GM12878 (cell line): ENCODE data around the gene TP63. TPM values are rescaled to one million over a fixed set of nuclear protein-coding genes. Genes with fewer than 3 reads are reported as not detected.

Source experiments
- ATAC-seq: fragments of 200-7000 bp; cut with Tn5 transposase; 3 replicates; pipeline ENCODE4 v1.9.1; 2020; ENCODE audit warnings: mild to moderate bottlenecking, moderate library complexity
- BruUV-seq: library from RNA; stranded (reverse); fragments of 400-500 nt; replicated peaks from 2 replicates; lab custom pipeline; 2021; lab: Mats Ljungman, UMichigan
- CTCF ChIA-PET: fragments of 300-600 bp; sonication (Branson Sonifier 250); formaldehyde crosslinking; extraction: SDS; loops from one replicate; lab custom pipeline; 2021; ENCODE audit warnings: inconsistent platforms; lab: Yijun Ruan, JAX
- POLR2A ChIA-PET: fragments of 350-600 bp; formaldehyde crosslinking; extraction: SDS; loops from one replicate; lab custom pipeline; 2021; ENCODE audit warnings: inconsistent platforms; lab: Charles Lee
- RAD21 ChIA-PET: fragments of 300-600 bp; sonication (Branson Sonifier 250); formaldehyde crosslinking; loops from one replicate; lab custom pipeline; 2023; ENCODE audit warnings: antibody characterized with exemption; ENCODE audit not compliant: unreplicated experiment; lab: Charles Lee
- SMC1A ChIA-PET: fragments of 300-600 bp; sonication (Branson Sonifier 250); formaldehyde crosslinking; loops from one replicate; lab custom pipeline; 2023; ENCODE audit not compliant: unreplicated experiment, uncharacterized antibody; lab: Charles Lee
- DNase-seq: peaks from one replicate; pipeline ENCODE4 v3.0.0-alpha.2; 2011; ENCODE audit warnings: low read depth, low spot score
- FAIRE-seq: peaks from 3 replicates; lab custom pipeline; 2011; peaks lifted over from hg19 to GRCh38; lab: Jason Lieb, UNC
- H2AFZ ChIP-seq: 2 replicates; pipeline ENCODE4 v1.6.0; 2011; ENCODE audit warnings: low read depth, low read length, control low read depth; ENCODE audit not compliant: control insufficient read depth
- H3K27ac ChIP-seq: 2 replicates; pipeline ENCODE4 v1.5.1; 2011; ENCODE audit warnings: control low read depth; ENCODE audit not compliant: control insufficient read depth, insufficient read depth
- H3K27me3 ChIP-seq, 2 experiments: replicated peaks in 1 of 2; 2 replicates each; pipeline versions ENCODE4 v1.6.0 to v1.6.1; 2011; ENCODE audit warnings: low read length in 1 of 2; ENCODE audit not compliant: control insufficient read depth in 2 of 2, insufficient read depth in 2 of 2
- H3K36me3 ChIP-seq, 2 experiments: 2 replicates each; pipeline ENCODE4 v1.5.1; 2011; ENCODE audit warnings: low read length in 1 of 2; ENCODE audit not compliant: control insufficient read depth in 2 of 2, insufficient read depth in 2 of 2
- H3K4me1 ChIP-seq: 2 replicates; pipeline ENCODE4 v1.6.1; 2011; ENCODE audit warnings: mild to moderate bottlenecking, low read length, moderate library complexity, mixed read lengths; ENCODE audit not compliant: control insufficient read depth, insufficient read depth
- H3K4me2 ChIP-seq: 2 replicates; pipeline ENCODE4 v1.6.0; 2011; ENCODE audit warnings: control low read depth; ENCODE audit not compliant: control insufficient read depth, insufficient read depth
- H3K4me3 ChIP-seq: fragments of 200-600 bp; sonication (generic); 2 replicates; pipeline ENCODE4 v1.5.1; 2016
- H3K79me2 ChIP-seq: 2 replicates; pipeline ENCODE4 v1.6.0; 2011; ENCODE audit warnings: low read length; ENCODE audit not compliant: control insufficient read depth, insufficient read depth
- H3K9ac ChIP-seq: 2 replicates; pipeline ENCODE4 v1.8.0; 2011; ENCODE audit warnings: low read length, control low read depth, mixed read lengths; ENCODE audit not compliant: control insufficient read depth, insufficient read depth
- H3K9me3 ChIP-seq: replicated peaks from 3 replicates; pipeline ENCODE4 v1.5.1; 2011; ENCODE audit warnings: mild to moderate bottlenecking, low read length; ENCODE audit not compliant: control insufficient read depth, insufficient read depth
- H4K20me1 ChIP-seq: 2 replicates; pipeline ENCODE4 v1.6.0; 2011; ENCODE audit not compliant: control insufficient read depth, insufficient read depth
- ASH2L ChIP-seq: fragments of 300-600, 200-600 bp; sonication (generic); IDR thresholded peaks from 2 replicates; pipeline ENCODE4 v1.6.1; 2017; ENCODE audit warnings: low read depth, mild to moderate bottlenecking, borderline replicate concordance
- BMI1 ChIP-seq: fragments of 450-650 bp; IDR thresholded peaks from 2 replicates; pipeline ENCODE4 v1.6.1; 2016; ENCODE audit warnings: mild to moderate bottlenecking, moderate library complexity, borderline replicate concordance
- CBX5 ChIP-seq: sonication (generic); IDR thresholded peaks from 2 replicates; pipeline ENCODE4 v1.6.1; 2016; ENCODE audit warnings: low read depth, moderate library complexity, mild to moderate bottlenecking, inconsistent platforms
- FOXM1 ChIP-seq: IDR thresholded peaks from 2 replicates; pipeline ENCODE4 v1.6.1; 2012; ENCODE audit warnings: low read depth, mild to moderate bottlenecking, inconsistent platforms, low read length, moderate library complexity
- IKZF2 ChIP-seq, 2 experiments: fragments of 450-650 bp; IDR thresholded peaks; 2 replicates each; pipeline ENCODE4 v1.6.1; 2017; ENCODE audit warnings: mild to moderate bottlenecking in 2 of 2, moderate library complexity in 2 of 2
- IRF5 ChIP-seq: fragments of 450-650 bp; IDR thresholded peaks from 2 replicates; pipeline ENCODE4 v1.6.1; 2017; ENCODE audit warnings: borderline replicate concordance
- PAX5 ChIP-seq: IDR thresholded peaks from 2 replicates; pipeline ENCODE4 v1.6.1; 2011; ENCODE audit warnings: low read depth, low read length, borderline replicate concordance
- POLR2A ChIP-seq: IDR thresholded peaks from 2 replicates; pipeline ENCODE4 v1.6.1; 2011; ENCODE audit warnings: low read depth, mild to moderate bottlenecking, low read length
- SRF ChIP-seq, 2 experiments: IDR thresholded peaks; 2 replicates each; pipeline ENCODE4 v1.6.1; 2011; ENCODE audit warnings: low read depth in 2 of 2, low read length in 2 of 2, mild to moderate bottlenecking in 1 of 2, moderate library complexity in 1 of 2
- TBL1XR1 ChIP-seq: IDR thresholded peaks from 2 replicates; pipeline ENCODE4 v1.6.1; 2012; ENCODE audit warnings: low read depth, low read length, improper control_type of control experiment
- TCF3 ChIP-seq: IDR thresholded peaks from 2 replicates; pipeline ENCODE4 v1.6.1; 2012; ENCODE audit warnings: low read depth, mild to moderate bottlenecking, low read length, borderline replicate concordance; ENCODE audit not compliant: insufficient read depth
- WRNIP1 ChIP-seq: IDR thresholded peaks from 2 replicates; pipeline ENCODE4 v1.6.1; 2011; ENCODE audit warnings: low read depth, low read length, improper control_type of control experiment, borderline replicate concordance
- YBX1 ChIP-seq: fragments of 450-650 bp; IDR thresholded peaks from 2 replicates; pipeline ENCODE4 v1.6.1; 2016; ENCODE audit warnings: antibody characterized with exemption
- ZBED1 ChIP-seq: IDR thresholded peaks from 2 replicates; pipeline ENCODE4 v1.6.1; 2016; ENCODE audit warnings: borderline replicate concordance
- ZBTB33 ChIP-seq: fragments of 450-650 bp; IDR thresholded peaks from 2 replicates; pipeline ENCODE4 v1.6.1; 2017; ENCODE audit warnings: mild to moderate bottlenecking
- ZNF384 ChIP-seq: IDR thresholded peaks from 2 replicates; pipeline ENCODE4 v1.6.1; 2012; ENCODE audit warnings: low read depth, mild to moderate bottlenecking, low read length, improper control_type of control experiment, borderline replicate concordance
- WGBS: methylation state at CpG from one replicate; pipeline ENCODE4 v1.1.6; 2016; ENCODE audit warnings: low lambda C conversion rate; ENCODE audit not compliant: insufficient replicate concordance, insufficient coverage; ENCODE audit errors: missing lambda C conversion rate; 5-methylcytosine and 5-hydroxymethylcytosine counted together
- in situ Hi-C: fragments of 300-500 bp; cut with MboI; formaldehyde crosslinking; loops from 9 replicates; pipeline ENCODE4 v1.14.3; 2018; ENCODE audit warnings: mixed read lengths
- intact Hi-C: fragments of 100-400 bp; cut with micrococcal nuclease; formaldehyde crosslinking; loops from one replicate; pipeline ENCODE4 v1.14.2; 2022; ENCODE audit not compliant: unreplicated experiment
- polyA plus RNA-seq, 11 experiments: library from polyadenylated mRNA; depleted of rRNA in 4 of 11; unstranded in 6 of 11; stranded (reverse) in 5 of 11; fragments of >200 nt; fragmentation: Nextera tagmentation in 4 of 11; fragmentation: Illumina TruSeq in 1 of 11; extraction: Ambion mirVana in 4 of 11; extraction: Trizol in 1 of 11; gene quantifications; 1 replicate in 1 of 11; 2 replicates in 10 of 11; pipeline versions ENCODE4 v1.2.1 to v1.2.3, GENCODE V29; 2011 to 2016; ENCODE audit warnings: inconsistent platforms in 2 of 11, missing spikeins in 2 of 11, low read depth in 1 of 11
- total RNA-seq, 4 experiments: library from RNA; depleted of rRNA in 3 of 4; stranded (reverse); fragments of >200 nt in 3 of 4; fragmentation: Illumina TruSeq in 1 of 4; extraction: Trizol in 1 of 4; gene quantifications; 2 replicates each; pipeline versions ENCODE4 v1.2.1 to v1.2.3, GENCODE V29; 2013 to 2021

The TP63 gene
- total and polyA plus RNA-seq, 10 of the 15 experiments (the other 5 are each of a cell fraction or from before 2014, with no cell fraction given), result 1.4 to 10.8 (median 6.2) TPM

GRCh38 chr3:189598530-189599225, 32.5 kb upstream of the TP63 start:
- H2AFZ ChIP-seq, result no peak overlapping the region
- BruUV-seq, result no TSS peak
- ChIA-PET SMC1A (interaction anchor here (0.7 to 1.3 kb wide), 5 partner anchors 11 to 253 kb away, joined by 3 to 4 read pairs (median 3); no protein-coding TSS in a partner anchor), CTCF (interaction anchor here (0.8 to 1.6 kb wide), 3 partner anchors 8 to 12 kb away, joined by 3 to 4 read pairs (median 3); no protein-coding TSS in a partner anchor)
- H3K27me3 ChIP-seq, result no peaks in the 10 kb centered on the region
- no peak overlapping the region for H3K4me2 ChIP-seq
- no peak overlapping the region for H3K9ac ChIP-seq
- no peak for FAIRE-seq
- no peaks in the 10 kb centered on the region; the same call in 2 of the 3 replicates for H3K9me3 ChIP-seq
- H3K36me3 ChIP-seq, result no peaks in the 10 kb centered on the region
- in situ Hi-C loops, result no loop called here
- no peak for DNase-seq
- no peaks in the 10 kb centered on the region; the same call in 1 of the 2 replicates for H3K4me1 ChIP-seq
- WGBS, result 100% methylated on average over 6 of the region's 6 CpGs
- TF ChIP-seq TBL1XR1, result no peak
- no peak for TF ChIP-seq IRF5
- TF ChIP-seq POLR2A, result no peak
- TF ChIP-seq ZBED1, result no peak
- no peak for TF ChIP-seq CBX5
- no peak for TF ChIP-seq PAX5
- no peak for TF ChIP-seq SRF (IDR thresholded peaks at IDR 0.05; ENCODE audit: low read depth in 2 of 2, low read length in 2 of 2)
- TF ChIP-seq WRNIP1, result no peak
- no peak for TF ChIP-seq YBX1
- TF ChIP-seq TCF3, result no peak
- no peak for TF ChIP-seq BMI1
- TF ChIP-seq ASH2L, result no peak
- TF ChIP-seq IKZF2 (IDR thresholded peaks at IDR 0.05), result no peak
- no peak for TF ChIP-seq FOXM1
- no peak for TF ChIP-seq ZBTB33
- no peak for TF ChIP-seq ZNF384
- TF ChIP-seq, all 136 proteins: peak for 0
- POLR2A ChIA-PET, result no interaction called here
- H3K79me2 ChIP-seq, result no peaks in the 10 kb centered on the region
- intact Hi-C loops, result no loop called here
- no peak overlapping the region for H3K27ac ChIP-seq
- ATAC-seq, result no peak
- H4K20me1 ChIP-seq, result no peaks in the 10 kb centered on the region
- H3K4me3 ChIP-seq, result no peak overlapping the region
- RAD21 ChIA-PET, result no interaction called here
